SK-N-SH (cell line): Measurements from ENCODE around the gene ITCH.
"Not testable (repeated sequence)": the region's sequence is repeated elsewhere in the genome, so short reads cannot be mapped to it uniquely, and the experiment has no call there.

Source experiments
- CTCF ChIP-seq: fragments of 200-600 bp; sonication (generic); IDR thresholded peaks from 2 replicates; pipeline ENCODE4 v1.6.1; 2017; ENCODE audit warnings: antibody characterized with exemption, mild to moderate bottlenecking, moderate library complexity
- FOXM1 ChIP-seq: IDR thresholded peaks from 2 replicates; pipeline ENCODE4 v1.4.0; 2012; ENCODE audit warnings: low read depth, mild to moderate bottlenecking
- RCOR1 ChIP-seq: fragments of 150-350 bp; IDR thresholded peaks from 2 replicates; pipeline ENCODE4 v1.6.1; 2017; ENCODE audit warnings: antibody characterized with exemption, low read length
- SMC3 ChIP-seq: IDR thresholded peaks from 2 replicates; pipeline ENCODE4 v1.6.1; 2012; ENCODE audit warnings: low read depth, low read length, improper control_type of control experiment
- TCF12 ChIP-seq: IDR thresholded peaks from 2 replicates; pipeline ENCODE4 v1.4.0; 2012

DNA sequence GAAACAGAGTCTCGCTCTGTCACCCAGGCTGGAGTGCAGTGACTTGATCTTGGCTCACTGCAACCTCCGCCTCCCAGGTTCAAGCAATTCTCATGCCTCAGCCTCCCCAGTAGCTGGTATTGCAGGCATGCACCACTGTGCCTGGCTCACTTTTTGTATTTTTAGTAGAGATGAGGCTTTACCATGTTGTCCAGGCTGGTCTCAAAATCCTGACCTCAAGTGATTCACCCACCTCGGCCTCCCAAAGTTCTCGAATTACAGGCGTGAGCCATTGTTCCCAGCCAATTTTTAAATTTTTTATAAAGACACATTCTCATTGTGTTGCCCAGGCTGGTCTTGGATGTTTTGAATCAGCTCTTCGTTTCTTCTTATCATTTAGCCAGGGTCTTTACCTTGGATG lies 37.7 kb downstream of the ITCH start:
- not testable (repeated sequence) for TF ChIP-seq CTCF, SMC3, RCOR1, FOXM1
- TF ChIP-seq TCF12 = peak; percentile 24; the same call in 1 of the 2 replicates
